Erythroblast (primary cell): Measurements from ENCODE around the gene ADARB1.

ENCODE experiments used
- DNase-seq, 2 experiments: peaks; one replicate each; lab custom pipeline; 2025; lab: John Stamatoyannopoulos, UW
- GATA1 ChIP-seq: IDR thresholded peaks from 2 replicates; pipeline ENCODE4 v1.6.1; 2011; ENCODE audit warnings: low read depth, mild to moderate bottlenecking, control low read depth, low read length, moderate library complexity
- POLR2A ChIP-seq: IDR thresholded peaks from 2 replicates; pipeline ENCODE4 v1.6.1; 2011; ENCODE audit warnings: mild to moderate bottlenecking, low read length

ADARB1 gene

DNA sequence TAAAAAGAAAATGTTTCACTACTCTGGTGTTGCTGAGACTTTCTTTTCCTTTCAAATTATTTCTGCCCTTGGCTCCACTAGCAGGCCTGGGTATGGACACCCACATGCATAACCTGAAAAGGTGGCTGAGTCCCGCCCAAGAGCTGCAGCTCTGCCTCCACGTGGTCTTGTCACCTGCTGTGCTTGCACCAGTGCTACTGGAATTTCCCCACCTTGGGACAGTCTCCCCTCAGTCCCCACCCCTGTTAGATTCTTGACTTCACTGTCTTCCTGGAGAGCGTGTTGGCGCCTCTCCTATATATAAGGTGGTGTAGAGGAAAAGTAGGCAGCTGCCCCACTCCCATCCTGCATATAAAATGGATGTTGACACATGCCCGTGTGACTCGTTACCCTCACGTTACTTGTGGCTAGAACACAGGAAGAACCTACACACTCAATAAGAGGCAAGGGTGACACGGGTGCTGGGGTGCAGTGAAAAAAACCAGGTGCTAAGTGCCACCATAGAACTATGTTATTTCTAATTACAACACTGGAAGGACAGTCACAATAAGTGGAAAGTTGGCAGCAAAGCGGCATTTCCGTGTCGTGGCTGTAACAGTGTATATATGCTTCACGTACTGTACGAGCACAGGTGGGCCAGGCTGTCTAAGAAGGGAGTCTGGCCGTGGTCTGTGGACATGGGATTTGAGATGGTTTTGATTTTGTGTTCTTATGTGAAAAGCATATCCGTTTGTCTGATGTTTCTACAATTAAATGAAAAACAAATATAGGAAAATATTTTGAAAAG, 152.4 kb downstream of the ADARB1 start:
- TF ChIP-seq GATA1 (no peak), POLR2A (no peak)

DNA sequence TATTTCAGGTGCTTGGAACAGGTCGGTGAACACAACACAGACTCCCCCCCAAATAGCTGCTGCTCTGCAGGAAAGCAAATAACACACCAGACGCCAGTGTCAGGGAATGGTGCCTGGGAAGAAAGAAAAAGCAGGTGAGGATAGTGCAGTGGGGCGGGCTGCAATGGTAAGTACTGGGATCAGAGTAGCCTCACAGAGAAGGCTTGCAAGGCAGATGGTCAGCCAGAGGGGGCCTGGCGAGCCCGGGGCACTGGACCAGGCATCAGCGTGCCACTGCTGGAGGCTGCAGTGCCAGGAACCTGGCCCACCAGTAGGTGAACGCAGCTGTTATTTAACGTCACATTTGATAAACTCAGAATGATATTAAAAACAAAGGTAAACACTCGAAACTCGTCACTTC, 153.4 kb downstream of the ADARB1 start:
- no peak for DNase-seq
- TF ChIP-seq POLR2A (no peak), GATA1 (no peak)

More for the DNA sequence above, 152.4 kb downstream of the ADARB1 start:
- DNase-seq, result no peak

GRCh38 chr21:45228171-45228641, 153.8 kb downstream of the ADARB1 start:
- TF ChIP-seq GATA1 (no peak), POLR2A (no peak)
- no peak for DNase-seq

DNA sequence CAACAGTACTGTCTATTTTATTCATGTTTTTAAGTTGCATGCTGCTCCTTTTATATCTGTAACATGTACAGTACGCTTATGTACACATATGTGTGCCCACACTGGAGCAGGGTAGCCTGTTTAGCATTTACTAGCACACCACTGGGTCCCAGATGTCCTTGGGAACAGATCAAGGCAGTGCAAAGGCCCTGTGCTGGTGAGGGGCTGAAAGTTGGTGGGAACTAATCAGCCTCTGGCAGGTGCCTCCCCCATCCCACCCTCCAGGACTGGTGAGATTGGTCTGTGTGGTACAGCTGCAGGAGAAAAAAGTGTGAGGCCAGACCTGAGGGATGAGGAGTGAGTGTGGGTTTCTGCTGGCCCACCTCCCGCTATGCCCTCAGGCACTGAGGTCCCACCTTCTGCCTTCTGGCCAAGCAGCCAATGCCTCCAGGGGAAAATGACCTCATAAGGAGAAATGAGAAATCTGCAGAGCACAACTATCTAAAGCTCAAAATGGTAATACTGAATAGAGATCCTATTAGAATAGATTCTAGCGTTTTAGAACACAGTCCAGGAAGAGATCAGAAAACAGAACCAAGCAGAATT, 154.4 kb downstream of the ADARB1 start:
- TF ChIP-seq POLR2A (no peak), GATA1 (no peak)
- DNase-seq, result no peak

GRCh38 chr21:45231705-45232104, 157.3 kb downstream of the ADARB1 start:
- TF ChIP-seq GATA1 (no peak), POLR2A (no peak)
- DNase-seq, result no peak

- TF ChIP-seq POLR2A, result no peak
- no peak for TF ChIP-seq GATA1
- no peak for DNase-seq
Observed at GRCh38 chr21:45234127-45234526, 159.7 kb downstream of the ADARB1 start.

GRCh38 chr21:45234965-45235364, 160.6 kb downstream of the ADARB1 start:
- no peak for TF ChIP-seq POLR2A
- TF ChIP-seq GATA1, result no peak
- DNase-seq, result no peak

DNA sequence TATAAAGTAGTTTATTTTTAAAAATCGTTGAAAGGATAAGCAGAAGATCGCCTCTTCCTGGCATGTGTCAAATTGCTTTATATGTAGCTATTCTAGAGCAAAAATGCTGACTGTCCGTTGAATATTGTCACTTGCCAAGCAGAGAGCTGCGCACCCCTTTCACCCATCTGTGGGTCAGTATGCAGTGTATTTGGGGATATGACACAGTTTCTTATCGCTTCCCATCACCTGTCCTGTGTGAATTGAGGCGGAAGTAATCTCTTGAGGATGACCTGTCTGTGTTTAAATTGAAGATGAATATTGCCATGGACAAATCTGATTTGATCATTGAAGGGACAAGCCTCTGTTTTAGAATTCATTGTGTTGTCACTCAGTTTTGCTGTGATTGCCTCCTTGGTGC, 161.1 kb downstream of the ADARB1 start:
- TF ChIP-seq GATA1 (no peak), POLR2A (no peak)
- DNase-seq, result no peak

GRCh38 chr21:45236481-45236880, 162.1 kb downstream of the ADARB1 start:
- no peak for TF ChIP-seq POLR2A
- no peak for TF ChIP-seq GATA1
- no peak for DNase-seq

DNA sequence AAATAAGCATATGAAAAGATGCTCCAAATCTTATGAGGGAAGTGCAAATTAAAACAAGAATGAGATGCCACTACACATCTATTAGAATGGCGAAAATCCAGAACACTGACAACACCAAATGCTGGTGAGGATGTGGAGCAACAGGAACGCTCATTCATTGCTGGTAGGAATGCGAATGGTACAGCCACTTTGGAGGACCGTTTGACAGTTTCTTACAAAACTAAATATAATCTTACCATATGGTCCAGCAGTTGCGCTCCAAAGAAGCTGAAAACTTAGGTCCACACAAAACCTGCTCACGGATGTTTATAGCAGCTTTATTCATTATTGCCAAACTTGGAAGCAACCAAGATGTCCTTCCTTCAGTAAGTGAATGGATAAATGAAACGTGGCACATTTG, 163.0 kb downstream of the ADARB1 start:
- no peak for DNase-seq
- TF ChIP-seq POLR2A (no peak), GATA1 (no peak)

DNA sequence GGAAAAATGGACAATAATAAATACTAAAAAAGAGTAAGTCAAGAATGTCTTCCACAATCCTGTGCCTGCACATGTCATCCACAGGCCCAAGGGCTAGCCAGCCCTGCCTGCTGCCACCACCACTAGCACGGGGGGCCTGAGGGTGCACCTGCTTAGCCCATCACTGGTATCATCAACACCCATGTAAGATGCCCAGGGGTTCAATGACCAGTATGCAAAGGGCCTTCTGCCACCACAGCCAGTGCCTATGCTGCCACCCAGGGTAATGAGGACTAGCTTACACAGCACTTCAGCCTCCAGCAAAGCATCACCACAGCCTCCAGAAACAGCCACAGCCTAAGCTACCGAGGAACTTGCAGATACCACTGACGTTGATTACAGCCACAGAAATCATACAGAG, 167.0 kb downstream of the ADARB1 start:
- no peak for DNase-seq
- TF ChIP-seq GATA1 (no peak), POLR2A (no peak)

- TF ChIP-seq POLR2A, result no peak
- TF ChIP-seq GATA1, result no peak
- DNase-seq, result no peak
Observed at GRCh38 chr21:45243603-45244002, 169.2 kb downstream of the ADARB1 start.

DNA sequence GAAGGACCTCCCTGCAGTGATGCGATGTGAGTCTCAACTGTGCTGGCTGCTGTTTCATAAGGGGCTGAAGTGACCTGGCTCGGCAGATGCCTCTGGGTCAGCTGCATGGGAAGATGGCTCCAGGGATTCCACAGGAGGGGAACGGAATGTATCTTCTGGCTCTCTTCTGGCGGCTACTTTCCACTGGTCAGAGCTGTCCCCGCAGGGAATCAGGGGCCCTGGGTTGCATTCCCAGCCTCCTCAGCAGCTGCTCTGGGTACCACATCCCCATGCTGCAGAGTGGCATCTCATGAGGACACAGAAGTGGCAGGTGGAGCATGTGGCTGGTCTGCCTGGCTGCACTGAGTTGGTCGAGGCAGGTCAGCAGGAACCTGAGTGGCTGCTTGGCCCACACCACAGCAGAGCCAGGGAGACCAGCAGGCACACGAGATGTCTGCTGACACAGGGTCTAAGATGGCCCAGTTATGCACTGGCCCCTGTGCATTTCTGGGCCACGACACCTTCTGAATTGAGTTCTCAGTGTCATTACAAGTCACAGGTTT, 170.5 kb downstream of the ADARB1 start:
- no peak for DNase-seq
- TF ChIP-seq GATA1 (no peak), POLR2A (no peak)

DNA sequence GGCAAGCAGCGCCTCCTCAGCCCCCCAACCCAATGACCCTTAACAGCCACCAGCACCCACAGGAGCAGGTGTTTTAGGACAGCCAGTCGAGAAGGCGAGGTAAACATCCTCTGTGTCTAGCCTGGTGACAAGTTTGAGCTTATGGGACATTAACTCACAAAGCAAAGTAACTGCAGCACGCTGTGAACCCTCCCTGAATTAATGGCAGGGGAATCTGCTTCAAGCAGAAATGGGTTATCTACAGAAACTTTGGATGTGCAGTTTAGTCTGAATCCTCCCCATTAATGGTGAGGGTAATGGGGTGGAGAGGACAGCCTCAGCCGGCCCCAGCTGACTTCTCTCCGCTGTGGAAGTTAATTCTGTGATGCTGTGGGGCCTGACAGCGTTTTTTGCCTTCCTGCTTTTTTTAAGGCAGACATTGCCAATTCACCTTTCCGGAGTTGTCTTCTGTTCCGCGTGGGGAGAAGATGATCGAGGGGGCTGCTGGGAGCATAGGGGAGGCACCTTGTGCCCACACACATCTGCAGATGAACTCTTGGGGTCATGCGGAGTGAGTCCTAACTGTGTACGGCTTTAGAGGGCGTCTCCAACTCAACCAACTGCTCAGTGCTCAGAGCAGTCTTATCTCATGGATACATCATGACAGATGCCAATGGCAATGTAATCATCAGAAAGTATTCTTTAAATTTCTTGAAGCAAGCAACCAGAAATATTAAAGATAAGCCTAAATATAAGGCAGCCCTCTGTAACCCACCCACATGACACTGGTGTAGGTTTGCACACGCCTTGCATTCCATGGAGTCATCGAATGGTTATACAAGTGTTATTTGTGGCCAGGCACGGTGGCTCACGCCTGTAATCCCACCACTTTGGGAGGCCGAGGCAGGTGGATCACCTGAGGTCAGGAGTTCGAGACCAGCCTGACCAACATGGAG, 172.3 kb downstream of the ADARB1 start:
- DNase-seq, result no peak
- TF ChIP-seq POLR2A (no peak), GATA1 (no peak)
